HG03066 (cell line): ENCODE results near the gene NUP35.

Source experiments
- ATAC-seq: cut with Tn5 transposase; IDR thresholded peaks from one replicate; pipeline ENCODE4 v1.9.1; 2021; ENCODE audit warnings: low read depth; ENCODE audit not compliant: unreplicated experiment

NUP35 gene

DNA sequence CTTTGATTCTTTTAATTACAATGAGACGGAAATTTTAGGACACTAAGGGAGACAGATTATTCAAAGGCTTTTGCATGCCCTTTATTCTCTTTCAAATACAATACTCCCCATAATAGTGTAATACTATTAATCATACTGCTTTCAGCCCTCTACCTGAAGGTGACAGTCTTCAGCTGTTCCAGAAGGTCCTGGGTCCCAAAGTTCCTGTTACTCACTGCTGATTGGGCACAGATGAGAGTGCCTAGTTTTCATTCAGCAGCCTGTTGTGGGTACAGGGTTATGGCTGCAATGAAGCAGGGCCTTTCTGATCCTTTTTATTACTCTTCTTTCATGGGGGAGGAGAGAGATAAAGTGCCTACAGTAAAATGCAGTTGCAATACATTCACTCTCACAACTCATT, 80.2 kb downstream of the NUP35 start:
- ATAC-seq: no peak

DNA sequence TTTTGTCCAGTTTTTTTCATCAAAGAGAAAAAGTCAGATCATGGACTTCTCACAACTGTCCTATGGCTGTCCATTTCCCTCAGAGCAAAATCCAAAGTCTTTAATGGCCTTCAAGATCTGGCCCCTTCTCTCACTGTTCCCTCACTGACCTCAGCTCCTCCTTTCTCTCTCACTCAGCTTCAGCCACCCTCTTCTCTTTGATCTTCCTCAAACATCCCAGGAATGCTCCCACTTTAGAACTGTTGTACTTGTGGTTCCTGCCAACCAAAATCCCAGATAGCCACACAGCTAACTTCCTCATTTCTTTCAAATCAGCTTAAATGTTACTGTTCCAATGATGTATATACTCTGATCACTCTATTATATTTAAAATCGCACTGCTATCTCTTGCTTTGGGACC, 82.9 kb downstream of the NUP35 start:
- ATAC-seq: no peak

DNA sequence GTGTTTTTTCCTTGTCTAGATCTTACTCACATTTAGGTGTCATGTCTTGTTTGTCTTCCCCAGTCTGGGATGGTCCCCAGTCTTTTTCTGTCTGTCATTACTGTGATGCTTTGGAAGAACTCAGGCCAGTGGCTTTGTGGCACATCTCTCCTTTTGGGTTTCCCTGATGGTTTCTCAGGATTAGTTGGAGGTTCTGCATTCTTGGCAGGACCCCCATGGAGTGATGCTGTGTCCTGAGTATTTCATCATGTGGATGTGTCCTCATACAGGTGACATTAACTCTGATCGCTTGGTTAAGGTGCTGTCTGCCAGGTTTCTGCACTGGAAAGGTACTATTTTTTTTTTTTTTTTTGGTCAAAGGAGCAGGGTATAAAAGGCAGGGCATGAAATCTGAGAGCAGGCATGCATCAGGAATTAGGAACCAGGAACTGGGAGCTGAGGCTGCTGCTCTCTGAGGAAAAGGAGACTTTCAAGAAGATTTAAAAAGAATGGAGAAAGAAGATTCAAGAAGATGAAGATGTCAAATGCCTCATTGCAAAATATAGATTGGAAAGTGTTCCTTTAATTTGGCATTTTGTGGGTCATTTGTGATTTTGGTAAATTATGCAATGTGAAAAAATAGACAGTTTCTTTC, 85.3 kb downstream of the NUP35 start:
- no peak for ATAC-seq
